Mesothelial cell of epicardium (in vitro differentiated cells): ENCODE measurements around the gene ZXDC. TPM values are rescaled to one million over a fixed set of nuclear protein-coding genes. Genes with fewer than 3 reads are reported as not detected.

Source experiments
- DNase-seq, 2 experiments: peaks; one replicate each; pipeline ENCODE4 v3.0.0; 2021; ENCODE audit warnings: low spot score in 2 of 2; ENCODE audit not compliant: unreplicated experiment in 2 of 2
- H3K27ac Mint-ChIP-seq: 2 replicates; pipeline ENCODE4 v1.8.0; 2021; ENCODE audit warnings: mixed read lengths
- H3K27me3 Mint-ChIP-seq: 2 replicates; pipeline ENCODE4 v1.8.0; 2021; ENCODE audit warnings: low read depth, mixed read lengths
- H3K36me3 Mint-ChIP-seq: 2 replicates; pipeline ENCODE4 v1.8.0; 2021; ENCODE audit warnings: mixed read lengths
- H3K4me1 Mint-ChIP-seq: 2 replicates; pipeline ENCODE4 v1.8.0; 2021; ENCODE audit warnings: mixed read lengths
- H3K4me3 Mint-ChIP-seq: 2 replicates; pipeline ENCODE4 v1.8.0; 2021; ENCODE audit warnings: mild to moderate bottlenecking, moderate library complexity, mixed read lengths
- H3K9me3 Mint-ChIP-seq: 2 replicates; pipeline ENCODE4 v1.8.0; 2021; ENCODE audit warnings: mixed read lengths
- CTCF ChIP-seq: fragments of 200-600 bp; sonication (generic); IDR thresholded peaks from one replicate; pipeline ENCODE4 v1.5.0; 2021; ENCODE audit warnings: antibody characterized with exemption; ENCODE audit not compliant: unreplicated experiment
- total RNA-seq: library from RNA; stranded (reverse); gene quantifications from 3 replicates; pipeline ENCODE4 v1.2.1, GENCODE V29; 2021

ZXDC gene
- total RNA-seq, 1 donor from 2014 or later, result 34.2 TPM

GRCh38 chr3:126466886-126467610 is 8.6 kb downstream of the ZXDC start:
- Mint-ChIP-seq H3K4me3 (no peak overlapping the region), H3K4me1 (peaks cover 3% of the 10 kb centered on the region), H3K36me3 (peaks cover 46% of the 10 kb centered on the region), H3K9me3 (no peaks in the 10 kb centered on the region), H3K27ac (no peak overlapping the region), H3K27me3 (no peaks in the 10 kb centered on the region)
- no peak for DNase-seq
- TF ChIP-seq CTCF, result no peak

- Mint-ChIP-seq H3K27me3 (no peaks in the 10 kb centered on the region), H3K27ac (no peak overlapping the region), H3K9me3 (no peaks in the 10 kb centered on the region), H3K4me3 (no peak overlapping the region), H3K4me1 (no peaks in the 10 kb centered on the region), H3K36me3 (peaks cover 49% of the 10 kb centered on the region)
- DNase-seq, result no peak
- no peak for TF ChIP-seq CTCF
Observed at GRCh38 chr3:126465928-126466544, 9.7 kb downstream of the ZXDC start.

GRCh38 chr3:126464997-126465396 is 10.7 kb downstream of the ZXDC start:
- no peak overlapping the region for H3K27ac Mint-ChIP-seq
- no peaks in the 10 kb centered on the region for H3K27me3 Mint-ChIP-seq
- peaks cover 48% of the 10 kb centered on the region for H3K36me3 Mint-ChIP-seq
- DNase-seq, result no peak
- H3K4me1 Mint-ChIP-seq, result no peaks in the 10 kb centered on the region
- no peak overlapping the region for H3K4me3 Mint-ChIP-seq
- no peaks in the 10 kb centered on the region for H3K9me3 Mint-ChIP-seq
- no peak for TF ChIP-seq CTCF

GRCh38 chr3:126464494-126464893 is 11.2 kb downstream of the ZXDC start:
- no peak for TF ChIP-seq CTCF
- no peaks in the 10 kb centered on the region for H3K4me1 Mint-ChIP-seq
- no peaks in the 10 kb centered on the region for H3K27me3 Mint-ChIP-seq
- no peak overlapping the region for H3K27ac Mint-ChIP-seq
- DNase-seq, result no peak
- H3K4me3 Mint-ChIP-seq, result no peak overlapping the region
- no peaks in the 10 kb centered on the region for H3K9me3 Mint-ChIP-seq
- peaks cover 43% of the 10 kb centered on the region for H3K36me3 Mint-ChIP-seq

- no peaks in the 10 kb centered on the region for H3K9me3 Mint-ChIP-seq
- H3K4me3 Mint-ChIP-seq, result no peak overlapping the region
- no peak for TF ChIP-seq CTCF
- peaks cover 39% of the 10 kb centered on the region for H3K36me3 Mint-ChIP-seq
- no peak overlapping the region for H3K27ac Mint-ChIP-seq
- DNase-seq, result no peak
- H3K4me1 Mint-ChIP-seq, result no peaks in the 10 kb centered on the region
- no peaks in the 10 kb centered on the region for H3K27me3 Mint-ChIP-seq
Observed at GRCh38 chr3:126464093-126464492, 11.6 kb downstream of the ZXDC start.
